ENCODE measurements around the gene EVL.
A peak's percentile ranks its signal among the peaks of the same experiment; 100 is the strongest.

Gene EVL

GRCh38 chr14:100065942-100066574, 836 bp downstream of the EVL start:
- DNase-seq (ENCODE audit: low spot score) (no peak), FAIRE-seq (no peak)

GRCh38 chr14:100066962-100067361, 1.7 kb downstream of the EVL start:
- DNase-seq (ENCODE audit: low spot score), result no peak
- no peak for FAIRE-seq

DNA sequence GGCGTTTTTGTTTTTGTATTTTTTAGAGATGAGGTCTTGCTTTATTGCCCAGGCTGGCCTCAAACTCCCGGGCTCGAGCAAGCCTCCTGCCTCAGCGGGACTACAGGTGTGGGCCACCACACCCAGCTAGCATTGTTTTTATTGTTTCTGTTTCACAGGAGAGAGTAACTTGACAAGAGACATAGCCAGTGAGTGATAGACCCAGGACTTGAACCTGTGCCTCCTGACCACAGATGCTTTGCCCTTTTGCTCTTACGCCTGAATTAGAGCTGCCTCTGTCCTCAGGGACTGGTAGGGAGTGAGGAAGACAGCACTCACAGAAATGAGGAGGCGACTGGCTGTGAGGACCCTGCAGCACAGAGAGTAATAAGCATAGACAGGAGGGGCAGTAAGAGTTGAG, 2.3 kb downstream of the EVL start:
- DNase-seq (ENCODE audit: low spot score) (no peak), FAIRE-seq (no peak)

- peak; percentile 12 for DNase-seq (ENCODE audit: low spot score)
- no peak for FAIRE-seq
Measured at GRCh38 chr14:100067971-100068959, 3.0 kb downstream of the EVL start.

GRCh38 chr14:100069161-100069800, 4.1 kb downstream of the EVL start:
- FAIRE-seq (no peak), DNase-seq (ENCODE audit: low spot score) (no peak)

GRCh38 chr14:100070310-100070709, 5.1 kb downstream of the EVL start:
- no peak for FAIRE-seq

GRCh38 chr14:100071545-100071944, 6.3 kb downstream of the EVL start:
- FAIRE-seq (no peak), DNase-seq (ENCODE audit: low spot score) (no peak)

More at GRCh38 chr14:100070310-100070709, 5.1 kb downstream of the EVL start:
- no peak for DNase-seq (ENCODE audit: low spot score)

GRCh38 chr14:100072783-100073346, 7.6 kb downstream of the EVL start:
- no peak for FAIRE-seq
- DNase-seq (ENCODE audit: low spot score), result no peak

DNA sequence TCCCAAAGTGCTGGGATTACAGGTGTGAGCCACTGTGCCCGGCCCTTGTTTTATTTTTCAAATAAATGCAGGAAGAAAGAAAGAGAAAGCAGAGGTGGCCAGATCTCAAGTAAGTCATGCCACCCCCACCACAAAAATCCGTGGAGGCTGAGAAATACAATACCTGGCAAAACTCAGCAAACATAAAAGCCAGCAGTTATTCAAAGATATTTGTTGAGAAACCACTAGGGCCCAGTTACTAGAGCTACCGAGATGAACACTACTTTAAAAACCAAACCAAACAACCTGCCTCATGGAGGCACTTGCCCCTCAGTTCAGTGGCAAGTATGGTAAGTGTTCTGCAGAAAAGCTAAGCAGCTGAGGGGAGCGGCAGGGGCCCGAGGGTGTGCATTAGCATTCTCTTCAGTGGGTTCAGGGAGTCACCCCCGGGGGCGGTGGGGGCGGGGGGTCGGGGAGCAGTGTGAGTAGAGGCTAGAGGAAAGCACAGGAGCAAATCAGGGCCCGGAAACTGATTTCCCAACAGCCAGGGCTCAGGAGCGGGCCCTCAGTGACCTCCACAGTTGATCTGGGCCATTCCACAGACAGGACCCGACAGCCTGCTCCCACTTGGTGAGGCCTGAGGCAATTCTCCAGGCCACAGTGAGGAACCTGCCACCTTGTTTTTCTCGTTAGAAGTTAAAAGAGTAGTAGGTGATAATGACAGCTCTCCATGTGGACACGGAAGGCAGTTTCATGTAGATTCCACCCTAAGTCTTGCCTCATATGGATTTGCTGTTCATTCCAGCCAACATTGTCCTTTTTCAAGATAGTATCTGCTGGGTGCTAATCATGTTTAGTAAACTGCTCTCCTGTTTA, 8.6 kb downstream of the EVL start:
- FAIRE-seq (no peak), DNase-seq (ENCODE audit: low spot score) (no peak)

DNA sequence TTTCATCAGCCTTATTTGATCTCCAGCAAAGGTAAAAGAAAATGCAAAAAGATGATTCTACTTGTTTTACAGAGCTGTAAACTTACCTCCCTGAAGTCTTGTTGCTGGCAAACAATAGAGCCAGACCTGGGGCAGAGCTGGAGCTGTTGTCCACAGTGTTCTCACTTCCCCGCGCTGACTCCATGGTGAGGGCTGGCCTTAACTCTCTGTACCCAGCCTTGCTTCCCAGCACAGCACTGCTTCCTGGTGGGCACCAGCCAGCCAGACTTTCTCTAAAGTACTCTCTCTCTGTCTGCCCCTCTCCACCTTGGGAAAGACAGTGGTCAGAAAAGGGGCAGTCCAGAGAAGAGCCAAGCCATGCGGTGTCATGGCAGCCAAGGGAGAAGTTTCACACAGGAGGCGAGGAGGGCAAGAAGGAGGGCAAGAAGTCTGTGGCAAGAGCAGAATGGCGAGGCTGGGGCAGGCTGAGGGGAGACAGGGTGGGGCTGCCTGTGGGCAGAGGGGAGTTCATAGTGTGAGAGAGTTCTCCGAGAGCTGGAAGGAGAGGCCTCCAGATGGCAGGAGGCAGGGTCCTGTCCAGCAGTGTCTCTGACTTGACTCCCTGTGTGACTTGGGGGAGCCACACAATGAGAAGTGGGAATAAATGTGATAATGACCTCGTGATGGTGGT, 9.3 kb downstream of the EVL start:
- FAIRE-seq (no peak), DNase-seq (ENCODE audit: low spot score) (no peak)

- no peak for FAIRE-seq
- no peak for DNase-seq (ENCODE audit: low spot score)
Measured at GRCh38 chr14:100075681-100076080, 10.5 kb downstream of the EVL start.

- DNase-seq (ENCODE audit: low spot score) (no peak), FAIRE-seq (no peak)
Measured at GRCh38 chr14:100076133-100076532, 10.9 kb downstream of the EVL start.

DNA sequence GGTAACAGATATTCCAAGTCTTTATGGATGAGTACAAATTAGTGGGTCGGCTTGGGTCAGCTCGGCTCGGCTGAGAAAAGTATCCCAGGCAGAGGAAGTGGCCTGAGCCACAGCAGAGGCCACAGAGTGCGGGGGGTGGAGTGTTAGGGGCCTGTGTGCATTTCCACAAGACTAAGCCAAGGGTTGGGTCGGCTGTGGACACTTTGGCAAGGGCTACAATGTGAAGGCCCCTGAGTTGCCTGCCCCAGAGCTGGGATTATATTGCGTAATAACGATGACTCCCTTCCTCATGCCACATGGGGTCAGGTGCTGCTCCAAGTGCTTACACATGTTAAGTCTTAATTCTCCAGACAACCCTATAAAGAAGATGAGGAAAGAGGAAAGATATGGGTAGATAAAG, 11.4 kb downstream of the EVL start:
- DNase-seq (ENCODE audit: low spot score) (no peak), FAIRE-seq (no peak)

- FAIRE-seq (no peak), DNase-seq (ENCODE audit: low spot score) (no peak)
Measured at GRCh38 chr14:100077441-100077840, 12.2 kb downstream of the EVL start.

DNA sequence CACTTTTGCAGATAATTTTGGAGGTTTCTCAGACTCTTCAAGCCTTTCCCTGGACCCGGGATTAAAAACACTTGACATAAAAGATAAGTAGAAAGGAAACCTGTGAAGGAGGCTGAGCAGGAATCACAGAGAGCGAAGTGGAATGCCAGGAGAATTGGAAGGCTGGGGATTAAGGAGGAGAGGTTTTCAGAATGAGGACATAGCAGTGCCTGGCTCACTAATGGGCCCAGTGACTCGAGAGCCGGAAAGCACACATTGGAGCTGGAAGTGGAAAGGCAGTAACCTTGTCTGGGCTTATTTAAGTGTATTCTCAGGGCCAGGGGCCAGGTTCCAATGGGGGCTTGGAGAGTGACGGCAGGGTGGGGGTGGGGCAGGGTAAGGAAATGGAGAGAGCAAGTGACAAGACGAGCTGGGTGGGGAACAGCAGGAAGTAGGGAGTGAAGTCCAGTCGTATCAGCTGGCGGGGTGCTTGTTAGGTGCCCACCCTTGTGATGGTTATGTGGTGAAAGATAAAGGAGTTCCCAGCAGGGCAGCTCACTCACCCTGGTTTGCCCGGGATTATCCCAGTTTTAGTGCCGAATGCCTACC, 13.1 kb downstream of the EVL start:
- DNase-seq (ENCODE audit: low spot score) (no peak), FAIRE-seq (no peak)

DNA sequence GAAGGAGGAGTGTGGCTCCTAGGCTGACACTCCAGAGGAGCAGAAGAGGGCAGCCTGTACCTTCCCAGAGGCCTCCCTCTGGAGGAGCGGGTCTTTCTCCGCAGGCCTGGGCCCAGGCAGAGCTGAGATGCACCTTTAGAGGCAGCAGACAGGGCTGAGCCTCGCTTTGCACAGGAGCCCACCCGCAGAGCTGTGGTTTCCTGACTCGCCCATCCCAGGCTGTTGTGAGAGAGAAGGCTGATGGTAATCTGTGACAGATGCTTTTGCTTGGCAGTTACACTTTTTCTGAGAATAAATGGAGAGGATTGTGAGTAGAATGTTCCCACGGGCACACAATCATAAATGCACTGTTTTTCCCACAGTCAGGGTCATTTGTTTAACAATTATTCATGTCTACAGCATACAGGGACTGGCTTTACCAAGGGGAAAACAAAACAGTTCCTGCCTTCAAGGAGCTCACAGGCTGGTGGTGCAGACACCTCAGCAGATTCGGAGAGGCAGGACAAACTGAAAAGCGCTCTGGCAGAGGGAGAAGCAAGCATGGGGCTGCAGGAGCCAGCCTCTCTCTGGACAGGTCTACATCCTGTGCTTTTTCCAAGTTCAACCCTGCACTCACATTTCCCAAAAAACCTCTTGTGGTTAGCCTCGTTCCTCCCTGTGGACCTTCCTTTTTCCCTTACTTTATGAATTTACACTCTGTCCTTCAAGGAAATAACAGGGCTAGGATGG, 13.9 kb downstream of the EVL start:
- DNase-seq (ENCODE audit: low spot score) (no peak), FAIRE-seq (no peak)

DNA sequence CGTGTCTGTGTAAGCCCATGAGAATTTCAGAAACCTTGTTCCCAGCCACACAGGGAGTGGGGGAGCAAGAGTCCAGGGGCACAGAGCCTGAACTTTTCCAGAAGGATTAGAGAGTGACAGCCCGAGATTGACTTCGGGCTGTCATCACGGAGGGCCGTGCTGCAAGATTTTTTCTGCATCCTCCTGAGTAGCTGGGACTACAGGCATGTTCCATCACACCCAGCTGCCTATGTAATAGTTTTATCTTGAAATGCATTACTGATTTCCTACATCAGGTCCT, 14.4 kb downstream of the EVL start:
- FAIRE-seq, result no peak
- no peak for DNase-seq (ENCODE audit: low spot score)

GRCh38 chr14:100080206-100080605, 15.0 kb downstream of the EVL start:
- FAIRE-seq (no peak), DNase-seq (ENCODE audit: low spot score) (no peak)

DNA sequence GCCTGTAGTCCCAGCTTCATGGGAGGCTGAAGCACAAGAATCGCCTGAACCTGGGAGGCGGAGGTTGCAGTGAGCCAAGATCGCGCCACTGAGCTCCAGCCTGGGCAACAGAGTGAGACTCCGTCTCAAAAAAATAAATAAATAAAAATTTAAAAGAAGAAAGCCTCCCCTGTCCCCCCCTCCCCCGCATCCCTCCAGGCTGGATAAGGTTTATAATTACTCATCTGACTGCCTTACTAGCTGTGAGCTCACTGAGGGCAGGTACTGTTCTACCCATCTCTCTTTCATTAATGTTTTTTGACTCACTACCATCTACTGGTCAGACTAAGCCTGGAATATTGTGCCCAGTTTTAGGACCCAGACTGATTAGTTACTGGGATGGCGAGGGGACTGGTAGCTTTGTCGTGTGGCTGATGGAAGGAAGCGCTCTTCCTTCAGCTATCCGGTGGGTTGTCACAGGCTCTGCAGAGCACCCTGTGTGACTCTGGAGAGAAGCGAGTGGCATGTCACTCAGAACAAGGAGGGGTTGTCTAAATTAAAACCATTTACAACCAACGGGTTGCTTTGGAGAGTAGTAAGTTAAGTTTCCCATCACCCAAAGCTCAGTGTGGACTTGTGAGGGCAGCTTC, 16.9 kb downstream of the EVL start:
- no peak for FAIRE-seq
- DNase-seq (ENCODE audit: low spot score), result no peak
